Parietal lobe (tissue), 1 donor: ENCODE results near the gene LRIG1. TPM values are rescaled to one million over a fixed set of nuclear protein-coding genes. Genes with fewer than 3 reads are reported as not detected.

ENCODE experiments used
- total RNA-seq: library from RNA; depleted of rRNA; stranded (reverse); fragments of >200 nt; gene quantifications from one replicate; pipeline ENCODE4 v1.2.3, GENCODE V29; 2014

The LRIG1 gene, protein sequence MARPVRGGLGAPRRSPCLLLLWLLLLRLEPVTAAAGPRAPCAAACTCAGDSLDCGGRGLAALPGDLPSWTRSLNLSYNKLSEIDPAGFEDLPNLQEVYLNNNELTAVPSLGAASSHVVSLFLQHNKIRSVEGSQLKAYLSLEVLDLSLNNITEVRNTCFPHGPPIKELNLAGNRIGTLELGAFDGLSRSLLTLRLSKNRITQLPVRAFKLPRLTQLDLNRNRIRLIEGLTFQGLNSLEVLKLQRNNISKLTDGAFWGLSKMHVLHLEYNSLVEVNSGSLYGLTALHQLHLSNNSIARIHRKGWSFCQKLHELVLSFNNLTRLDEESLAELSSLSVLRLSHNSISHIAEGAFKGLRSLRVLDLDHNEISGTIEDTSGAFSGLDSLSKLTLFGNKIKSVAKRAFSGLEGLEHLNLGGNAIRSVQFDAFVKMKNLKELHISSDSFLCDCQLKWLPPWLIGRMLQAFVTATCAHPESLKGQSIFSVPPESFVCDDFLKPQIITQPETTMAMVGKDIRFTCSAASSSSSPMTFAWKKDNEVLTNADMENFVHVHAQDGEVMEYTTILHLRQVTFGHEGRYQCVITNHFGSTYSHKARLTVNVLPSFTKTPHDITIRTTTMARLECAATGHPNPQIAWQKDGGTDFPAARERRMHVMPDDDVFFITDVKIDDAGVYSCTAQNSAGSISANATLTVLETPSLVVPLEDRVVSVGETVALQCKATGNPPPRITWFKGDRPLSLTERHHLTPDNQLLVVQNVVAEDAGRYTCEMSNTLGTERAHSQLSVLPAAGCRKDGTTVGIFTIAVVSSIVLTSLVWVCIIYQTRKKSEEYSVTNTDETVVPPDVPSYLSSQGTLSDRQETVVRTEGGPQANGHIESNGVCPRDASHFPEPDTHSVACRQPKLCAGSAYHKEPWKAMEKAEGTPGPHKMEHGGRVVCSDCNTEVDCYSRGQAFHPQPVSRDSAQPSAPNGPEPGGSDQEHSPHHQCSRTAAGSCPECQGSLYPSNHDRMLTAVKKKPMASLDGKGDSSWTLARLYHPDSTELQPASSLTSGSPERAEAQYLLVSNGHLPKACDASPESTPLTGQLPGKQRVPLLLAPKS
- total RNA-seq, result 71.1 TPM

DNA sequence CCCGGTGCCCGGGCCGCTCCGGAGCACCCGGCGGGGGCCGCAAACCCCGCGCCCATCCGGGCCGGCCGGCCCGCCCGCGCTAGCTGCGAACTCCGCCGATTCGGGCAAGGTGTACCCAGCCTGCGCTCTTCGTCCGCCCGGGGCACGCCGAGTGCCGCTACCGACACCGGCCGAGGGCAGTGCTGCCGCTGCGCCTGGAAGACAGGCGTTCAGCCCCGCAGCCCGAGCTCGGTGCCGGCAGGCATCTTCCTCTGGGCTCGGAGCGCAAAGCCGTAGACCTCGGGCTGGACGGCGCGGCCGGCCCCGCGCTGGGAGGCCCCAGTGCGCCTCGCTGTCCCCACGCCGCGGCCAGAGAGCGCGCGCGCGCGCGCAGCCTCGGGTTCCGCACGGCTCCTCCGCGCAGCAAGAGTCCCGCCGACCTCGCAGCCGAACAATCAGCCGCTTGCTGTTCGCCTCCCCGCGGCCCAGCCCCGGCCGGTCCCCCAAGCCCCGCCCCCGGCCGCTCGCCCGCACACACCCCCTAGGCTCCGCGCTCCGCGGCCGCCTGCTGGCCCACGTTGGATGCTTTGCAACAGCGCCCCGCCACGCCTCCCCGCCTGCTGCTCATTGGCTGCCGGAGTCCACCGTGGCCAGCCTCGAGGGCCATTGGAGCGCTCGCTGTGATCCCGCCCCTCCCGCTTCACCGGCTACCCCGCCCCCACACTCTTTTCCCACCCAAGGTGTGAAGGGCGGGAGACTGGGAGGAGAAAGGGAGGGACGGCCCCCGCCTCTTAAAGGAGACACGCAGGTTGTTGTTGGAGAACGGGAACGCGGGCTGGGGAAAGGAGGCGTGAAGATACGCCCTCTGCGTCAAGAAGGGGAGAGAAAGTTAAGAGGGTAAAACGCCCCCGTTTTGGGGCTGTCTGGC is at the start of gene LRIG1:
TSS of gene LRIG1 (minus strand) at position 447 of the 907 bp plus-strand sequence. CDS start 615 bp downstream, outside the sequence.

